ENCODE data around the gene TMEM253. TPM values are rescaled to one million over a fixed set of nuclear protein-coding genes. Genes with fewer than 3 reads are reported as not detected.

The TMEM253 gene
- total RNA-seq, 2 donors from 2014 or later = 1.3 TPM; not detected in 1

GRCh38 chr14:21120686-21121085, 19.8 kb downstream of the TMEM253 start:
- H3K27me3 ChIP-seq = no peaks in the 10 kb centered on the region
- H3K36me3 ChIP-seq (replicated peaks in 1 of 2; ENCODE audit: insufficient read depth in 1 of 2, low read depth in 2 of 2) = no peaks in the 10 kb centered on the region
- no peak overlapping the region for H3K4me3 ChIP-seq
- 58 to 70% methylated on average over 6 of the region's 6 CpGs for WGBS, 2 donors
- TF ChIP-seq POLR2A (IDR thresholded peaks at IDR 0.05) (no peak), CTCF (IDR thresholded peaks at IDR 0.05) (no peak)
- no peaks in the 10 kb centered on the region for H3K4me1 ChIP-seq
- no peaks in the 10 kb centered on the region for H3K9me3 ChIP-seq
- no peak overlapping the region for H3K27ac ChIP-seq
- ATAC-seq (no peak), DNase-seq (no peak)
- intact Hi-C loops (cut with DNase I) = no loop called here

DNA sequence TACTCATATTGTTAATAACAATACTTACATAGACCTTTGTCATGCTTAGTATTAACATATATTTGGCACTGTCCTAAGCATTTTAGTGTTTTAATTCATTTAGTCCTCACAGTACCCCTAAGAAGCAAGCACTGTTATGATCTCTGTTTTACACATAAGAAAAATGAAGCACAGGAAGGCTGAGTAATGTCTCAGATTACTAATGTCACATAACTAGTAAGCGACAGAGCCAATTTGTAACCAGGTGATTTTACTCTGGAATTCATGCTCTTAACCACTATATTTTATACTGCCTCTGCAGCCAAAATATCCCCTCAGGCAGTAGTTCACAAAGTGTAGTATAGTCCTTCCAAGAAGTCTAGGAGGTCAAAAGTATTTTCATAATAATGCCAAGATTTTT, 20.3 kb downstream of the TMEM253 start:
- no peaks in the 10 kb centered on the region for H3K4me1 ChIP-seq
- no peak for ATAC-seq
- H3K27me3 ChIP-seq = no peaks in the 10 kb centered on the region
- intact Hi-C loops (cut with DNase I) = no loop called here
- TF ChIP-seq POLR2A (IDR thresholded peaks at IDR 0.05) = no peak
- no peak for TF ChIP-seq CTCF (IDR thresholded peaks at IDR 0.05)
- DNase-seq = no peak
- no peak overlapping the region for H3K27ac ChIP-seq
- H3K36me3 ChIP-seq (replicated peaks in 1 of 2; ENCODE audit: insufficient read depth in 1 of 2, low read depth in 2 of 2) = no peaks in the 10 kb centered on the region
- H3K4me3 ChIP-seq = no peak overlapping the region
- H3K9me3 ChIP-seq = no peaks in the 10 kb centered on the region
- WGBS, 2 donors = 54 to 73% methylated on average over 1 of the region's 1 CpG

DNA sequence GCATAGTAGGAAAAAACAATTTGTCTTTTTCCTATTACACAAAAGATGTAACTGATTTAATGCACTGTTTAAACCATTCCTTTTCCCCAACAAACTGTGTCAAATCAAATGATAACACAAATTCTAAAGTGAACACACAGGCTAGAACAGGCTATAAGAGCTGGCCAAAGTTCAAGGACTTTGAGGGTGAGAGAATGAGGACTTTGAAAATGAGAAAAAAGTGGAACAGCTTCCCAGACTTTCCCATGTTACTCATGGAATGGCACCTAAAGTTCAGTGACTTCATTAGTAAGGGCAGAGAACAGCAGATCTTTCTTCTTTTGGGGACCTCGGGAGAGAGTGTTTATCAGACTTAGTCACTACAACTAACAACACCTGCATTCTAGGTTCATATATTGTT, 22.6 kb downstream of the TMEM253 start:
- TF ChIP-seq POLR2A (IDR thresholded peaks at IDR 0.05) (no peak), CTCF (IDR thresholded peaks at IDR 0.05) (no peak)
- no peaks in the 10 kb centered on the region for H3K9me3 ChIP-seq
- DNase-seq = no peak
- no peaks in the 10 kb centered on the region for H3K36me3 ChIP-seq (replicated peaks in 1 of 2; ENCODE audit: insufficient read depth in 1 of 2, low read depth in 2 of 2)
- no peak overlapping the region for H3K4me3 ChIP-seq
- no peaks in the 10 kb centered on the region for H3K27me3 ChIP-seq
- H3K27ac ChIP-seq = no peak overlapping the region
- no peaks in the 10 kb centered on the region for H3K4me1 ChIP-seq
- intact Hi-C loops (cut with DNase I) = no loop called here
- no peak for ATAC-seq
- WGBS, 2 donors = 65 to 71% methylated on average over 1 of the region's 1 CpG

GRCh38 chr14:21133901-21134300, 33.0 kb downstream of the TMEM253 start:
- WGBS, 2 donors = 23 to 42% methylated on average over 1 of the region's 1 CpG
- no peaks in the 10 kb centered on the region for H3K4me1 ChIP-seq
- H3K27ac ChIP-seq = no peak overlapping the region
- no peaks in the 10 kb centered on the region for H3K36me3 ChIP-seq (replicated peaks in 1 of 2; ENCODE audit: insufficient read depth in 1 of 2, low read depth in 2 of 2)
- ATAC-seq (no peak), DNase-seq (no peak)
- intact Hi-C loops (cut with DNase I) = no loop called here
- H3K27me3 ChIP-seq = no peaks in the 10 kb centered on the region
- TF ChIP-seq CTCF (IDR thresholded peaks at IDR 0.05) (no peak), POLR2A (IDR thresholded peaks at IDR 0.05) (no peak)
- H3K9me3 ChIP-seq = no peaks in the 10 kb centered on the region
- H3K4me3 ChIP-seq = no peak overlapping the region

GRCh38 chr14:21136024-21136423, 35.2 kb downstream of the TMEM253 start:
- 8 to 22% methylated on average over 1 of the region's 1 CpG for WGBS, 2 donors
- no peak for DNase-seq
- TF ChIP-seq CTCF (IDR thresholded peaks at IDR 0.05) = peak; percentile 17 to 65 (median 44)
- no peak for TF ChIP-seq POLR2A (IDR thresholded peaks at IDR 0.05)
- Histone ChIP-seq H3K36me3 (replicated peaks in 1 of 2; ENCODE audit: insufficient read depth in 1 of 2, low read depth in 2 of 2) (no peaks in the 10 kb centered on the region), H3K9me3 (no peaks in the 10 kb centered on the region), H3K27ac (no peak overlapping the region), H3K4me1 (no peaks in the 10 kb centered on the region), H3K27me3 (no peaks in the 10 kb centered on the region), H3K4me3 (no peak overlapping the region)
- no peak for ATAC-seq
- intact Hi-C loops (cut with DNase I) = no loop called here
